Transverse colon (tissue), 4 donors: ENCODE data around the gene SLTM. TPM values are rescaled to one million over a fixed set of nuclear protein-coding genes. Genes with fewer than 3 reads are reported as not detected.
"Not testable (repeated sequence)": the region's sequence is repeated elsewhere in the genome, so short reads cannot be mapped to it uniquely, and the experiment has no call there.

ENCODE experiments used
- DNase-seq: peaks from one replicate; pipeline ENCODE4 v3.0.0-alpha.2; 2019
- H3K27ac ChIP-seq, 4 donors: fragments of 200-600 bp; sonication (generic); 2 replicates each; pipeline ENCODE4 v1.5.1; 2016 to 2018; ENCODE audit warnings: inconsistent platforms in 4 of 4
- H3K27me3 ChIP-seq: fragments of 200-600 bp; sonication (generic); 2 replicates; pipeline ENCODE4 v1.5.1; 2017; ENCODE audit warnings: inconsistent platforms
- H3K36me3 ChIP-seq, 4 donors: fragments of 200-600 bp; sonication (generic); 2 replicates each; pipeline ENCODE4 v1.5.1; 2017 to 2019; ENCODE audit warnings: inconsistent platforms in 4 of 4
- H3K4me1 ChIP-seq, 4 donors: fragments of 200-600 bp; sonication (generic); 2 replicates each; pipeline ENCODE4 v1.5.1; 2017 to 2020; ENCODE audit warnings: inconsistent platforms in 4 of 4
- H3K4me3 ChIP-seq, 4 donors: fragments of 200-600 bp; sonication (generic); 1 replicate in 1 of 4; 2 replicates in 3 of 4; pipeline versions ENCODE4 v1.5.1 to v1.6.1; 2017 to 2019; ENCODE audit warnings: inconsistent platforms in 4 of 4
- H3K9me3 ChIP-seq, 2 donors: fragments of 200-600 bp; sonication (generic); 2 replicates each; pipeline ENCODE4 v1.5.1; 2017 to 2019; ENCODE audit warnings: inconsistent platforms in 2 of 2
- CTCF ChIP-seq, 5 experiments: fragments of 200-600 bp in 3 of 5; fragments of 450-650 bp in 2 of 5; sonication (generic) in 3 of 5; IDR thresholded peaks; 1 replicate in 2 of 5; 2 replicates in 3 of 5; pipeline ENCODE4 v1.5.1; 2016 to 2017; ENCODE audit warnings: antibody characterized with exemption in 5 of 5, inconsistent platforms in 3 of 5, mild to moderate bottlenecking in 2 of 5, moderate library complexity in 1 of 5
- EP300 ChIP-seq: sonication (generic); formaldehyde crosslinking; IDR thresholded peaks from one replicate; pipeline ENCODE4 v1.6.1; 2017; ENCODE audit warnings: antibody characterized with exemption, low read depth
- POLR2A ChIP-seq: fragments of 450-650 bp; IDR thresholded peaks from one replicate; pipeline ENCODE4 v1.6.1; 2016; ENCODE audit warnings: antibody characterized with exemption, mild to moderate bottlenecking, moderate library complexity
- POLR2AphosphoS5 ChIP-seq, 3 donors: sonication (generic); formaldehyde crosslinking; IDR thresholded peaks; one replicate each; pipeline ENCODE4 v1.6.1; 2016; ENCODE audit warnings: antibody characterized with exemption in 3 of 3
- WGBS, 2 donors: methylation state at CpG; one replicate each; pipeline ENCODE4 v1.1.5; 2018; ENCODE audit warnings: low coverage in 1 of 2; 5-methylcytosine and 5-hydroxymethylcytosine counted together
- in situ Hi-C, 4 donors: fragments of 200-750 bp; cut with MboI; loops; one replicate each; pipeline versions ENCODE4 v1.15.0 to v1.15.1; 2017; ENCODE audit warnings: low sequenced_read_pairs in 3 of 4, low pct_ligation_motif_present in 1 of 4, low pct_unique_long_range_greater_than_20kb in 1 of 4
- intact Hi-C: fragments of 100-400 bp; cut with DNase I; formaldehyde crosslinking; loops from one replicate; pipeline ENCODE4 v1.15.1; 2023; ENCODE audit warnings: low total_unique reads
- total RNA-seq, 4 donors: library from RNA; depleted of rRNA; stranded (reverse); fragments of >200 nt; gene quantifications; one replicate each; pipeline ENCODE4 v1.1.0, GENCODE V29; 2016

The SLTM gene
- total RNA-seq, 4 donors from 2014 or later: 91.9 to 447 (median 143) TPM

GRCh38 chr15:58900631-58901030 lies 32.8 kb downstream of the SLTM start:
- Histone ChIP-seq H3K9me3 (no peaks in the 10 kb centered on the region), H3K36me3 (peaks cover 0 to 55% (median 15%) of the 10 kb centered on the region in 4 donors), H3K27ac (no peak overlapping the region), H3K4me1 (no peaks in the 10 kb centered on the region), H3K27me3 (no peaks in the 10 kb centered on the region), H3K4me3 (no peak overlapping the region)
- WGBS, 2 donors: 48 to 77% methylated on average over 2 to 3 of the region's 3 CpGs
- in situ Hi-C loops: no loop called here
- intact Hi-C loops: no loop called here
- no peak for DNase-seq
- TF ChIP-seq EP300 (no peak), POLR2AphosphoS5 (IDR thresholded peaks at IDR 0.05) (no peak), POLR2A (no peak), CTCF (IDR thresholded peaks at IDR 0.05) (no peak)

- H3K27me3 ChIP-seq: no peaks in the 10 kb centered on the region
- no peaks in the 10 kb centered on the region for H3K9me3 ChIP-seq
- no peaks in the 10 kb centered on the region for H3K4me1 ChIP-seq
- intact Hi-C loops: no loop called here
- WGBS, 2 donors: 71 to 73% methylated on average over 1 of the region's 1 CpG
- in situ Hi-C loops: no loop called here
- H3K27ac ChIP-seq: no peak overlapping the region
- no peak for TF ChIP-seq EP300
- no peak for TF ChIP-seq POLR2A
- no peak for TF ChIP-seq CTCF (IDR thresholded peaks at IDR 0.05)
- no peak for TF ChIP-seq POLR2AphosphoS5 (IDR thresholded peaks at IDR 0.05)
- H3K36me3 ChIP-seq: peaks cover 0 to 68% (median 22%) of the 10 kb centered on the region in 4 donors
- no peak overlapping the region for H3K4me3 ChIP-seq
- no peak for DNase-seq
These were observed 35.3 kb downstream of the SLTM start for GRCh38 chr15:58898150-58898680.

- intact Hi-C loops: no loop called here
- TF ChIP-seq CTCF (IDR thresholded peaks at IDR 0.05): no peak
- no peak for TF ChIP-seq POLR2AphosphoS5 (IDR thresholded peaks at IDR 0.05)
- TF ChIP-seq EP300: no peak
- TF ChIP-seq POLR2A: no peak
- 88 to 95% methylated on average over 7 of the region's 7 CpGs for WGBS, 2 donors
- no peak overlapping the region for H3K27ac ChIP-seq
- H3K4me3 ChIP-seq: no peak overlapping the region
- no peaks in the 10 kb centered on the region for H3K9me3 ChIP-seq
- H3K4me1 ChIP-seq: no peaks in the 10 kb centered on the region
- no peaks in the 10 kb centered on the region for H3K27me3 ChIP-seq
- DNase-seq: no peak
- in situ Hi-C loops: no loop called here
- H3K36me3 ChIP-seq: peaks cover 0 to 96% (median 41%) of the 10 kb centered on the region in 4 donors
These were observed 44.1 kb downstream of the SLTM start for GRCh38 chr15:58889363-58889762.

GRCh38 chr15:58886921-58887320 lies 46.6 kb downstream of the SLTM start:
- Histone ChIP-seq H3K27ac (no peak overlapping the region), H3K9me3 (no peaks in the 10 kb centered on the region), H3K36me3 (peaks cover 0 to 96% (median 41%) of the 10 kb centered on the region in 4 donors), H3K27me3 (no peaks in the 10 kb centered on the region), H3K4me1 (no peaks in the 10 kb centered on the region), H3K4me3 (no peak overlapping the region)
- in situ Hi-C loops: no loop called here
- TF ChIP-seq EP300 (no peak), CTCF (IDR thresholded peaks at IDR 0.05) (no peak), POLR2A (no peak), POLR2AphosphoS5 (IDR thresholded peaks at IDR 0.05) (no peak)
- 93 to 97% methylated on average over 10 to 12 of the region's 12 CpGs for WGBS, 2 donors
- no peak for DNase-seq
- intact Hi-C loops: no loop called here

- H3K4me1 ChIP-seq, H3K27me3 ChIP-seq, DNase-seq, H3K27ac ChIP-seq, H3K4me3 ChIP-seq, H3K9me3 ChIP-seq, intact Hi-C loops, in situ Hi-C loops: not testable (repeated sequence)
- H3K36me3 ChIP-seq: peaks cover 0 to 95% (median 42%) of the 10 kb centered on the region in 4 donors
- WGBS, 2 donors: 89% methylated on average over 3 of the region's 3 CpGs; no CpG with 5 or more reads in 1 of the 2 donors
These were observed 49.6 kb downstream of the SLTM start for GRCh38 chr15:58883926-58884325.
